Upper lobe of left lung (tissue), 6 donors: Measurements from ENCODE around the gene ATP10B. TPM values are rescaled to one million over a fixed set of nuclear protein-coding genes. Genes with fewer than 3 reads are reported as not detected.

Experiments used
- ATAC-seq, 2 donors: fragments of 200-7000 bp; cut with Tn5 transposase; one replicate each; pipeline ENCODE4 v1.9.1; 2022; ENCODE audit warnings: mild to moderate bottlenecking in 2 of 2, moderate library complexity in 2 of 2; ENCODE audit not compliant: low FRiP score in 2 of 2
- DNase-seq, 2 donors: peaks; one replicate each; pipeline ENCODE4 v3.0.0-alpha.2; 2019 to 2020
- H3K27ac ChIP-seq, 4 donors: fragments of 200-600 bp; sonication (generic); one replicate each; pipeline ENCODE4 v1.5.1; 2016 to 2019
- H3K27me3 ChIP-seq, 4 donors: fragments of 200-600 bp; sonication (generic); one replicate each; pipeline ENCODE4 v1.5.1; 2017 to 2019
- H3K36me3 ChIP-seq, 4 donors: fragments of 200-600 bp; sonication (generic); one replicate each; pipeline ENCODE4 v1.5.1; 2016 to 2019
- H3K4me1 ChIP-seq, 4 donors: fragments of 200-600 bp; sonication (generic); one replicate each; pipeline ENCODE4 v1.5.1; 2018 to 2019
- H3K4me3 ChIP-seq, 4 donors: fragments of 200-600 bp; sonication (generic); one replicate each; pipeline ENCODE4 v1.5.1; 2017 to 2019; ENCODE audit warnings: mild to moderate bottlenecking in 2 of 4, moderate library complexity in 1 of 4
- H3K9me3 ChIP-seq, 4 donors: fragments of 200-600 bp; sonication (generic); one replicate each; pipeline ENCODE4 v1.5.1; 2018 to 2019
- EP300 ChIP-seq, 4 donors: sonication (generic); formaldehyde crosslinking; IDR thresholded peaks; one replicate each; pipeline ENCODE4 v1.5.1; 2017; ENCODE audit warnings: antibody characterized with exemption in 4 of 4, control low read depth in 2 of 4
- POLR2A ChIP-seq, 4 donors: fragments of 450-650 bp; IDR thresholded peaks; one replicate each; pipeline ENCODE4 v1.5.1; 2016 to 2017; ENCODE audit warnings: antibody characterized with exemption in 4 of 4, mild to moderate bottlenecking in 2 of 4
- POLR2AphosphoS5 ChIP-seq, 2 donors: sonication (generic); formaldehyde crosslinking; IDR thresholded peaks; one replicate each; pipeline ENCODE4 v1.5.1; 2017; ENCODE audit warnings: antibody characterized with exemption in 2 of 2
- WGBS, 2 donors: methylation state at CpG; one replicate each; pipeline ENCODE4 v1.1.5; 2017 to 2018; 5-methylcytosine and 5-hydroxymethylcytosine counted together
- total RNA-seq, 6 donors: library from RNA; depleted of rRNA in 4 of 6; stranded (reverse); fragments of >200 nt in 4 of 6; gene quantifications; one replicate each; pipeline versions ENCODE4 v1.1.0 to v1.2.1, GENCODE V29; 2016 to 2021
- TF ChIP-seq, protein P1 (sequence below), 6 experiments: fragments of 450-650 bp in 4 of 6; fragments of 200-600 bp in 2 of 6; sonication (generic) in 2 of 6; IDR thresholded peaks; one replicate each; pipeline ENCODE4 v1.5.1; 2016 to 2019; ENCODE audit warnings: antibody characterized with exemption in 6 of 6
- donor health status: DM: no; HTN: no; CAD: no; lungs with moderate emphysema.
- donor health status: DM: no; HTN: yes; CAD: no; lungs with severe emphysema.

Gene ATP10B
- total RNA-seq, 6 donors from 2014 or later: under 0.01 to 0.30 (median 0.09) TPM; not detected in 1

- Histone ChIP-seq H3K4me3 (no peak overlapping the region), H3K4me1 (no peaks in the 10 kb centered on the region), H3K9me3 (no peaks in the 10 kb centered on the region), H3K27ac (no peak overlapping the region), H3K36me3 (no peaks in the 10 kb centered on the region), H3K27me3 (no peaks in the 10 kb centered on the region)
- DNase-seq (no peak), ATAC-seq (no peak)
- WGBS, 2 donors: 50 to 61% methylated on average over 4 of the region's 4 CpGs
- TF ChIP-seq, protein P1, sequence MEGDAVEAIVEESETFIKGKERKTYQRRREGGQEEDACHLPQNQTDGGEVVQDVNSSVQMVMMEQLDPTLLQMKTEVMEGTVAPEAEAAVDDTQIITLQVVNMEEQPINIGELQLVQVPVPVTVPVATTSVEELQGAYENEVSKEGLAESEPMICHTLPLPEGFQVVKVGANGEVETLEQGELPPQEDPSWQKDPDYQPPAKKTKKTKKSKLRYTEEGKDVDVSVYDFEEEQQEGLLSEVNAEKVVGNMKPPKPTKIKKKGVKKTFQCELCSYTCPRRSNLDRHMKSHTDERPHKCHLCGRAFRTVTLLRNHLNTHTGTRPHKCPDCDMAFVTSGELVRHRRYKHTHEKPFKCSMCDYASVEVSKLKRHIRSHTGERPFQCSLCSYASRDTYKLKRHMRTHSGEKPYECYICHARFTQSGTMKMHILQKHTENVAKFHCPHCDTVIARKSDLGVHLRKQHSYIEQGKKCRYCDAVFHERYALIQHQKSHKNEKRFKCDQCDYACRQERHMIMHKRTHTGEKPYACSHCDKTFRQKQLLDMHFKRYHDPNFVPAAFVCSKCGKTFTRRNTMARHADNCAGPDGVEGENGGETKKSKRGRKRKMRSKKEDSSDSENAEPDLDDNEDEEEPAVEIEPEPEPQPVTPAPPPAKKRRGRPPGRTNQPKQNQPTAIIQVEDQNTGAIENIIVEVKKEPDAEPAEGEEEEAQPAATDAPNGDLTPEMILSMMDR (IDR thresholded peaks at IDR 0.05): no peak
- TF ChIP-seq POLR2AphosphoS5 (IDR thresholded peaks at IDR 0.05) (no peak), POLR2A (IDR thresholded peaks at IDR 0.05) (no peak), EP300 (IDR thresholded peaks at IDR 0.05) (no peak)
These were observed 18.0 kb upstream of the ATP10B start for GRCh38 chr5:160869989-160870521.

GRCh38 chr5:160867976-160868375 lies 16.0 kb upstream of the ATP10B start:
- WGBS, 2 donors: 78 to 86% methylated on average over 6 of the region's 6 CpGs
- DNase-seq: no peak
- Histone ChIP-seq H3K9me3 (no peaks in the 10 kb centered on the region), H3K4me1 (no peaks in the 10 kb centered on the region), H3K36me3 (no peaks in the 10 kb centered on the region), H3K27ac (no peak overlapping the region), H3K27me3 (no peaks in the 10 kb centered on the region), H3K4me3 (no peak overlapping the region)
- ATAC-seq: no peak
- TF ChIP-seq EP300 (IDR thresholded peaks at IDR 0.05): no peak
- TF ChIP-seq POLR2A (IDR thresholded peaks at IDR 0.05): no peak
- TF ChIP-seq, protein P1 (IDR thresholded peaks at IDR 0.05): no peak
- no peak for TF ChIP-seq POLR2AphosphoS5 (IDR thresholded peaks at IDR 0.05)

GRCh38 chr5:160851451-160851850 lies 560 bp downstream of the ATP10B start:
- 79 to 88% methylated on average over 2 of the region's 2 CpGs for WGBS, 2 donors
- no peaks in the 10 kb centered on the region for H3K36me3 ChIP-seq

DNA sequence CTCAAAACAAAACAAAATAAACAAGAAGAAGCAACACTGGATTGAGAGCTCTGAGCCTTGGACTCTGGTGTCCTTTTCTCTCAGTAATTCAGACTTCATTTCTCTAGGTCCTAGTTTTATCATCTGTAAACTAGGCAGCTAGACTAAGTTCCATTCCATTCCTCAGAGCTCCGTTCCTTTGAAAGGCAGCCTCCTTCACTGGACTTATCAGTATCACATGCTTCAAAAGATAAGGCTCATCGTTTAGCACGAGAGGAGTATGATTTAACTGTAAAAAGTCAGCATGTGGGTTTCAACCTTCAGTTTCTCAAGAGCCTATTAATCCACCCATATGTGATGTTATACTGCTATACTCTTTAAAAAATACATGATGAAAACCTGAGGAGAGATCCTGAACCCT lies 1.6 kb downstream of the ATP10B start:
- TF ChIP-seq POLR2A (IDR thresholded peaks at IDR 0.05) (no peak), EP300 (IDR thresholded peaks at IDR 0.05) (no peak), POLR2AphosphoS5 (IDR thresholded peaks at IDR 0.05) (no peak)
- TF ChIP-seq, protein P1 (IDR thresholded peaks at IDR 0.05): no peak

More at GRCh38 chr5:160851451-160851850, 560 bp downstream of the ATP10B start:
- ATAC-seq (no peak), DNase-seq (no peak)
- no peak for TF ChIP-seq POLR2A (IDR thresholded peaks at IDR 0.05)
- TF ChIP-seq, protein P1 (IDR thresholded peaks at IDR 0.05): no peak
- no peak for TF ChIP-seq POLR2AphosphoS5 (IDR thresholded peaks at IDR 0.05)
- TF ChIP-seq EP300 (IDR thresholded peaks at IDR 0.05): no peak
- Histone ChIP-seq H3K9me3 (no peaks in the 10 kb centered on the region), H3K27me3 (no peaks in the 10 kb centered on the region), H3K4me3 (no peak overlapping the region), H3K4me1 (no peaks in the 10 kb centered on the region), H3K27ac (no peak overlapping the region)

GRCh38 chr5:160847526-160848085 lies 4.4 kb downstream of the ATP10B start:
- ATAC-seq: no peak
- Histone ChIP-seq H3K9me3 (no peaks in the 10 kb centered on the region), H3K36me3 (no peaks in the 10 kb centered on the region), H3K27ac (no peak overlapping the region), H3K4me1 (no peaks in the 10 kb centered on the region), H3K27me3 (no peaks in the 10 kb centered on the region), H3K4me3 (no peak overlapping the region)
- no peak for TF ChIP-seq EP300 (IDR thresholded peaks at IDR 0.05)
- no peak for TF ChIP-seq POLR2AphosphoS5 (IDR thresholded peaks at IDR 0.05)
- TF ChIP-seq POLR2A (IDR thresholded peaks at IDR 0.05): no peak
- TF ChIP-seq, protein P1 (IDR thresholded peaks at IDR 0.05): no peak
- DNase-seq: no peak
- WGBS, 2 donors: 78 to 81% methylated on average over 5 of the region's 5 CpGs

More for the DNA sequence above, 1.6 kb downstream of the ATP10B start:
- H3K4me1 ChIP-seq: no peaks in the 10 kb centered on the region
- no peaks in the 10 kb centered on the region for H3K9me3 ChIP-seq
- no peak overlapping the region for H3K4me3 ChIP-seq
- WGBS, 2 donors: 51 to 58% methylated on average over 3 of the region's 3 CpGs
- DNase-seq (no peak), ATAC-seq (no peak)
- no peak overlapping the region for H3K27ac ChIP-seq
- H3K36me3 ChIP-seq: no peaks in the 10 kb centered on the region
- no peaks in the 10 kb centered on the region for H3K27me3 ChIP-seq
